GM19438 (cell line): Measurements from ENCODE around the gene SLC24A4.

Experiments
- ATAC-seq: cut with Tn5 transposase; IDR thresholded peaks from one replicate; pipeline ENCODE4 v1.9.1; 2021; ENCODE audit warnings: low read depth; ENCODE audit not compliant: unreplicated experiment

SLC24A4 gene

DNA sequence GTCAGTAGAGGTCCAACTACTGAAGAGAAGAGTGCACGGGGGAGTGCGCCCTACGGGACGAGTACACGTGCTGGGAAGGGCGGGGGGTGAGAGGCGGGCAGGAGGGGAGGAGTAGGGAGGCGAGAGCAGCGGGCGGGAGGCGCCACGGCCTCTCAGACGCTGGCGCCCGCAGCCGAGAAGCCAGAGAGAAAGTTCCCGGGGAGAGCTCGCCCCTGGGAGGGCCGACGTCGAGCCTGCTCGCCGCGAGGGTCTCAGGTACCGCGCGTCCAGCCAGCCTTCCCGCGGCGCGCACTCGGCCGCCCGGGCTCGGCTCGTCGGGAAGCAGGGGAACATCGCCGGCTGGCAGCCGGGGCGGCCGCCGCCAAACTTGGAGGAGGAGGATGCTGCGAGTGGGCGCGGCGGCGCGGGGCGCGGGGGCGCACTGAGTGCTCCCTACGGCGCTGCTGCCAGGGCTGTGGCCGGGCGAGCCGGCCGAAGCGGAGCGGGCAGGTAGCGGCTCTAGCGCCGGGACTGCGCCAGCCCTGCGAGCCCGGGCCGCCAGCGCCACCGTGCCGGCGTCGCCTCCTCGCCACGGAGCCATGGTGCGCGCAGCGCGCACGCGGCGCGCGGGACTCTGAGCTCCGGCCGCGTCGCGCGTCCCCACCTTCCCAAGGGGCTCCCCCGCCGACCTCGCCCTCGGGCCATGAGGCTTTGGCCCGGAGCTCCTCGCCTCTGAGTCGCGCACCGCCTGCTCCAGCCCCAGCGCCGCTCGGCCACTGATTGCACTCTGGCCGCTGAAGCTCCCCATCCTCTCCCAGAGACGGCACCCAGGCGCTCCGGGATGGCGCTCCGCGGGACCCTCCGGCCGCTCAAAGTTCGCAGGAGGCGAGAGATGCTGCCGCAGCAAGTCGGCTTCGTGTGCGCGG is at the start of gene SLC24A4:
Gene SLC24A4 (plus strand): TSS at position 155 of the 905 bp plus-strand sequence. CDS start 666 bp downstream, at position 821.
- no peak for ATAC-seq

DNA sequence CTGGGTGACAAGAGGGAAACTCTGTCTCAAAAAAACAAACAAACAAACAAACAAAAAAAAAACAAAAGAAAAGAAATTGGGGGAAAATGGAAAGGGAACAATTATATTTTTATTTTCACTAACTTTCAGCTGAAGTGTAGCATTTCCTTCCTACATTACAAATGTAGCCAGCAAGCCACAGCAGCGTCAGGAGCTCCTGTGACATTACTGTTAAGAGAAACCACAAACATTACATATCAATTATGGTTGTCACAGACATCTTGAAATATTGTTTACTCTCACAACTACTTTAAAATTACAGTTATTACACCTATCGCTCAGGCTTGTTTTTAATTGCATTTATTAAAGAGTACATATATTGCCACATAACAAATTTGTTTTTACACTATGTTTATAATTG is 49.8 kb upstream of the SLC24A4 start:
- ATAC-seq = no peak

- ATAC-seq = no peak
These were observed 48.9 kb upstream of the SLC24A4 start for GRCh38 chr14:92274055-92274454.

DNA sequence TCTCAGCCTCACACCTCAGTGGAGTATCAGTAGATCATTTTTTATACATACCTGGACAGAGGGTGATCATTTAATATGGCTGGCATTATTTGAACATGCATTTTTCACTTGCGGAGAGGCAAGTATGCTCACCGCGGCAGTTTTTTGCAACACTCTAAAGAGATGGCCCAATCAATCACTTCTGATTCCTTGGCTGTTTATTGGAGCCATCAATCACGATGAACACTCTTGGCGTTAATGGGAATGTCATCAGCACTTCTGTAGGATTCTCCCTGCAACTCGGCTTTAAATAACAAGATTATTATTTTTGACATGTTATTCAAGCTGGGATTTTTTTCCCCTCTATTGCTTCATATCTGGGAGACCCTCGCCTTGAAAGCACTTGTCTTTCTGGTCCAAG is 46.9 kb upstream of the SLC24A4 start:
- ATAC-seq = no peak

- no peak for ATAC-seq
These were observed 45.9 kb upstream of the SLC24A4 start for GRCh38 chr14:92277031-92277430.

- ATAC-seq = no peak
These were observed 42.3 kb upstream of the SLC24A4 start for GRCh38 chr14:92280554-92281262.

GRCh38 chr14:92282669-92283068 is 40.3 kb upstream of the SLC24A4 start:
- ATAC-seq = no peak

- ATAC-seq = no peak
These were observed 37.7 kb upstream of the SLC24A4 start for GRCh38 chr14:92285311-92285710.

DNA sequence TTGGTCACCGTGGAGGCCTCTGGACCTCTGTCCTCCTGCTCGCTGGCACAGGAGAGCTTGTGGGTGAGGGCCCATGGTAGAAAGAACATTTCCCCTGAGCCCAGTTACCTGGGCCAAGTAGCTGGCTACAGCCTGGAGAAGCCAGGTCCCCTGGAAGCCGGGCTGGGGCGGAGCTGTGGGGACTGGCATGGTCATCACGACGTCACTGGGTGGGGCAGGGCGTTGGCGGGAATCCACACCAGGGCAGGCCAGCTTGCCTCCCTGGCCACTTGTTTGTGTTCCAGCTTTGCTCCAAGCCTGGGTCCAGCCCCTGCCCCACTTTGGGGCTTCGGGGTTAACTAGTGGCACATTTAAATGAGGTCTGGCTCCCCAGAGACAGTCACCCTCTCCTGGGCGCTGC is 35.0 kb upstream of the SLC24A4 start:
- no peak for ATAC-seq

GRCh38 chr14:92288994-92289660 is 33.8 kb upstream of the SLC24A4 start:
- no peak for ATAC-seq

DNA sequence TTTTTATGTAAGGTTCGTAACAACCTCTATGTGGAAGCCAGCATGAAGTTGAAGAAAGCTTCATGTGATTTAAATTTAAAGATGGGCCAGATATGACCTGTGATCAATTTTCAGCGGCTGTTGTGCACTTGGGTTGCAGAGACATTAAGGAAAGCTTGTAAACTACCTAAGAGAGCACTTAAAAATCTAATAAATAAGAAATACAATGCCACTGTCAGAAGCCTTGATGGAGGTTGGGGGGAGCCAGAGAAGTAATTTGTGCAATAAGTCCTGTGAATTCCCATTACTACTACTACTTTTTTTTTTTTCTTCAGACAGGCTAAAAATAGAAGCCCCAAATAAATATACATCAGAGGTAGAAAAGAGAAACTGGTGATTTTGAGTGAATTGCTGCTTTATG is 30.3 kb upstream of the SLC24A4 start:
- ATAC-seq = no peak

- ATAC-seq = no peak
These were observed 28.5 kb upstream of the SLC24A4 start for GRCh38 chr14:92294506-92294905.

DNA sequence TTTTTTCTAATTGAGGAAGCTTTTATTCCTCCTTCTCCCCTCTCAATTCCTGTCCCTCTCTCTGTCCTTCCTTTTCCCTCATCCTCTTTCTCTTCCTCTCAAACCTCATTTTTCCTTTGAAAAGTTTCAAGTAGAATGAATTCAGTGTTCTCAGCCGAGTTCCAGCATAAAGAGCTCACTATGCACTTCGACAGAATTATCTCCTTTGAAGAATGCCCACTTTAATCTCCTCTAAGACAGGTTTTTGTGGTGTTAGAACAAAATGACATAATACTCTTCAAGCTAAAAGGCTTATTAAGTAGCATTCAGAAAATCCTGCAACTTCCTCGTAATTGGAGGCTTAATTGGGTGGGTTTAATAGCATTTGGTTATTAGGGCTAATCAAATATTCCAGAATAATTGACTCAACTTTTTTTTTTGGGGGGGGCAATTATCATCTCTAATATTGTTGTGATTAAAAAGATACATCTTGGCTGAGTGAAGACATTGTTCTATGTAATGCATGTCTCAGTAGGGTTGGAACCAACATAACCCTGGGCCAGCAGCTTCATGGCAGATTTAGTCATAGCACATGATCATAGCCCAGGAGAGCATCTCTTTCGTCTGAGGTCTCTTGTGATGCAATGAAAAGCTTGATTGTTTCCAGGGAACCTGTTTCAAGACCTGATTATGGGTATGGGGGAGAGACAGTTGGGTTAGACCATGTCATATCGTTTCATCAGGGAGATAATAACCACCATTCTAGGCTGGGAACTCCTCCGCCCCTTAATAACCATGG is 25.0 kb upstream of the SLC24A4 start:
- ATAC-seq = no peak

- no peak for ATAC-seq
These were observed 20.5 kb upstream of the SLC24A4 start for GRCh38 chr14:92302481-92302880.

DNA sequence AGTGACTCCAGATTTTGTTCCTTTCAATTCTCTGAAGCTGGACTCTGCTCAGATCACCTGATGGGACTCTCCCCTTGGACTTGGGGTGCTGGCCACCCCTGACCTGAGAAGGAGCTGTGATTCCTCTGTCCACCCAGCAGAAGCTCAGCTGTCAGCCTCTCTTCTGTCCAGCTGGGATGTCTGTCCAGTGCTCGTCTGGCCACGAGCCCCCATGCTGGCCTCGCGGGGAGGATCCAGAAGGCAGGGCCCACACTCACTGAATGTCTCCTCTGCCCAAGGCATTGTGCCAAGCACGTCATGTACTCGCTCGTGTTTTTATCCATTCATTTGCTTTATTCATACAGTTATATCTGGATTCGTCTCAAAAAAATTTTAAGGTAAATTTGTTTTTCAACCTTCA is 14.2 kb upstream of the SLC24A4 start:
- ATAC-seq = no peak

GRCh38 chr14:92309968-92310530 is 12.9 kb upstream of the SLC24A4 start:
- no peak for ATAC-seq

GRCh38 chr14:92310776-92311375 is 12.1 kb upstream of the SLC24A4 start:
- no peak for ATAC-seq

DNA sequence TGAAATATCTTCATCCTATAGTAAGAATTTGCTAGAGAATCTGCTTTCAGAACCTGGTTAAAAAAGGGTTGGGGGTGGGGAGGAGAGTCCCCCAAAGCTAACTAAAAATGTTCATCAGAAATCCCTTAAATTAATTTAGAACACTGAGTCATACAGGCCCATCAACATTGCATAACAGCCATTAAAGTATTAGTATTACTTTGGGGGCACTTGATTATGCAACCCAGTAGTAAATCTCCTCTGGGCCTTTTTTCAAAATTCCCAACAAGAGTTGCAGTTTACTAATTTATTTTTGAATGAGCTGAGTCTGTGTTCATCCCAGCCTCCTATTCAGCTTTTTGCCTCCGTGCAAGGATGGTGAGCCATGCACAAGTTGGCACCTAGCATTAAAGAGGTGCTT is 8.8 kb upstream of the SLC24A4 start:
- no peak for ATAC-seq

- ATAC-seq = no peak
These were observed 7.7 kb upstream of the SLC24A4 start for GRCh38 chr14:92315050-92315805.
